Keratinocyte (primary cell): ENCODE measurements around the gene TMCO4.

Source experiments
- CTCF ChIP-seq, 3 experiments: IDR thresholded peaks in 1 of 3; conservative IDR thresholded peaks in 1 of 3; optimal IDR thresholded peaks in 1 of 3; 2 replicates in 2 of 3; 3 replicates in 1 of 3; pipeline versions ENCODE3 to v1.5.1; 2011; ENCODE audit warnings: low read length in 3 of 3, mild to moderate bottlenecking in 3 of 3, moderate library complexity in 2 of 3, control low read depth in 1 of 3, inconsistent platforms in 1 of 3; ENCODE audit not compliant: insufficient read depth in 2 of 3; ENCODE audit errors: extremely low read depth in 1 of 3
- EZH2 ChIP-seq: IDR thresholded peaks from one replicate; pipeline ENCODE4 v1.6.1; 2012; ENCODE audit warnings: inconsistent platforms, mild to moderate bottlenecking, low read length, moderate library complexity

DNA sequence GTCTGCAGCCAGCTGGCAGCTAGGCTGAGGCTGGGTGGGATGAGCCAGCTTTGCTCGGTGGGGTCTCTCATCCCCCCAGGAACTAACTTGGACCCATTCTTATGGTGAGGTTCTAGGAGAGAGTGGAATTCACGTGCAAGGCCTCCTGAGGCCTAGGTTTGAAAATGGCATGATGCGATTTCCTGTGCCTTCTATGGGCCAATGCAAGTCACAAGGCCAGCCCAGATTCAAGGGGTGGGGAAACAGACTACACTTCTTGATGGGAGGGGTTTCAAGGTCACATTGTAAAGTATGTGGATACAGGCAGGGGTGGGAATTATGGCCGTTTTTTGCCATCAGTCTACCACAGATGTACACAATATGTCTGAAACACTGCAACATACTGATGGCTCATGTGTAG is 86.8 kb downstream of the TMCO4 start:
- TF ChIP-seq CTCF (optimal IDR thresholded peaks at IDR 0.05 in 1 of 3, IDR thresholded peaks at IDR 0.05 in 1 of 3, conservative IDR thresholded peaks at IDR 0.05 in 1 of 3; ENCODE audit: extremely low read depth in 1 of 3, insufficient read depth in 2 of 3, low read length in 3 of 3): no peak
- no peak for TF ChIP-seq EZH2
